ENCODE measurements around the gene MICU1.

Gene MICU1

DNA sequence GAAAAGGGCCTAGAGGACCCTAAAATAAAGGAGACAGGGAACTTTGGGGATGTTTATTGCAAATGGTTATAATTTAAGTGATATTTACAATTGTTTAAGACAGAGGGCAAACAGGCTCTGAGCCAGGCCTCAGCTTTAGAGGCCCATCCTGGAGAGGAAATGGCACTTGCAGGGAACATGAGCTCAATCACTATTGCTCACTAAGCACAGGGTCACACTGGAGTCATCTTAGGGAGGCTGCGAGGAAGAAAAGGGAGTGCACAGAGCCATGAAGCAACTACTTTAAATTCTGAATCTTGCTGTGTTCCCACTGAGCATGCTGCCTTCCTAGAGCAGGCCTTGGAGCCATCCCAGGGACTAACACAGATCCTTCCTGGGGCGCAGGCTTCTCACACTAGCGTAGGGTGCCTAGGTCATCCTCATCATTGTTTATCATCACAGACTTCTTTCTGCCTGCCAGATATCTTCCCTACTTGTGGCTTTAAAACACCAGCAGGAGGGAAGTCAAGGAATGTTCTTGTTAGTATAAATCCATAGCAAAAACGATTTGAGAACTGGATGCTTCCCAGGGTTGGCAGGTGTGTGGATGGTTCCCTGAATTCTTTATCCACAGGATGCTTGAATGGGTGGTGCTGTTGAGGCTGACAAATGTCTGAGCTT lies 258.4 kb downstream of the MICU1 start:
- H3K36me3 ChIP-seq (ENCODE audit: control insufficient read depth, insufficient read depth, low read length): no peaks in the 10 kb centered on the region
- H3K4me1 ChIP-seq (ENCODE audit: control insufficient read depth, insufficient read depth, low read length): peaks cover 20% of the 10 kb centered on the region
- no peak overlapping the region for H3K4me3 ChIP-seq (ENCODE audit: low read length)
- H3K27me3 ChIP-seq (ENCODE audit: control insufficient read depth, insufficient read depth, low read length): no peaks in the 10 kb centered on the region
- H3K9ac ChIP-seq (ENCODE audit: low read length): no peak overlapping the region
- no peaks in the 10 kb centered on the region for H3K9me3 ChIP-seq (ENCODE audit: control insufficient read depth, low read length)

GRCh38 chr10:72365106-72365895 lies 260.6 kb downstream of the MICU1 start:
- Histone ChIP-seq H3K9me3 (ENCODE audit: control insufficient read depth, low read length) (no peaks in the 10 kb centered on the region), H3K4me3 (ENCODE audit: low read length) (no peak overlapping the region), H3K27me3 (ENCODE audit: control insufficient read depth, insufficient read depth, low read length) (no peaks in the 10 kb centered on the region), H3K4me1 (ENCODE audit: control insufficient read depth, insufficient read depth, low read length) (peaks cover 15% of the 10 kb centered on the region), H3K9ac (ENCODE audit: low read length) (no peak overlapping the region), H3K36me3 (ENCODE audit: control insufficient read depth, insufficient read depth, low read length) (no peaks in the 10 kb centered on the region)

- Histone ChIP-seq H3K4me3 (ENCODE audit: low read length) (no peak overlapping the region), H3K4me1 (ENCODE audit: control insufficient read depth, insufficient read depth, low read length) (peaks cover 11% of the 10 kb centered on the region), H3K27me3 (ENCODE audit: control insufficient read depth, insufficient read depth, low read length) (no peaks in the 10 kb centered on the region), H3K36me3 (ENCODE audit: control insufficient read depth, insufficient read depth, low read length) (no peaks in the 10 kb centered on the region), H3K9me3 (ENCODE audit: control insufficient read depth, low read length) (no peaks in the 10 kb centered on the region), H3K9ac (ENCODE audit: low read length) (no peak overlapping the region)
Measured at GRCh38 chr10:72364239-72364777, 261.6 kb downstream of the MICU1 start.

DNA sequence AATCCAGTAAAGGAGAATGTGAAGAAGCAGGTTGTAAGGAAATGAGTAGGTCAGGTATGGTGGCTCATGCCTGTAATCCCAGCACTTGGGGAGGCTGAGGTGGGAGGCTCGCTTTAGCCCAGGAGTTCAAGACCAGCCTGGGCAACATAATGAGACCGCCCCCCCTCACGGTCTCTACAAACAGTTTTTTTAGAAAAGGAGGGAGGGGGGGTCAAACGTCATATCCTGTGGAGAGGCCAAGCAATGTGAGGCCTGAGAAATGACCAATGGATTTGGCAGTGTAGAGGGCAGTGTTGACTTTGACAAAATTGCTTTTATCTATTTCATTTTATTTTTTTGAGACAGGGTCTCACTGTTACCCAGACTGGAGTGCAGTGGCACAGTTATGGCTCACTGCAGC lies 268.9 kb downstream of the MICU1 start:
- no peaks in the 10 kb centered on the region for H3K27me3 ChIP-seq (ENCODE audit: control insufficient read depth, insufficient read depth, low read length)

DNA sequence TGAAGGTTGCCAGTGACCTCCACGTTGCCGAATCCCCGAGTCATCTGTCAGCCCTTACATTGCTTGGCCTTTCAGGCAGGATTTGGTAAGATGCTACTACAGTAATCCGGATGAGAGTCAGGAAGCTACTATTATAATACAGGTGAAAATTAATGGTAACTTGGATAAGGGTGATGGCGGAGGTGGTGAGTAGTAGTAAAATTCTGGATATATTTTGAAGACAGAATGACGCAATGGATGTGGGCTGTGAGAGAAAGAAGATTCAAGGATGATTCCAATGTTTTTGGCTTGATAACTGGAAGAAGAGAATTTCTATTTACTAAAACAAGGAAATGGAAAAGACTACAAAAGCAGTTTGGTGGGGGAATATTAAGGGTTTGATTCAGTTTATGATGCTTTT lies 269.8 kb downstream of the MICU1 start:
- no peaks in the 10 kb centered on the region for H3K36me3 ChIP-seq (ENCODE audit: control insufficient read depth, insufficient read depth, low read length)
- H3K27me3 ChIP-seq (ENCODE audit: control insufficient read depth, insufficient read depth, low read length): no peaks in the 10 kb centered on the region
- no peaks in the 10 kb centered on the region for H3K9me3 ChIP-seq (ENCODE audit: control insufficient read depth, low read length)

More for the DNA sequence above, 268.9 kb downstream of the MICU1 start:
- Histone ChIP-seq H3K36me3 (ENCODE audit: control insufficient read depth, insufficient read depth, low read length) (no peaks in the 10 kb centered on the region), H3K9ac (ENCODE audit: low read length) (no peak overlapping the region), H3K9me3 (ENCODE audit: control insufficient read depth, low read length) (no peaks in the 10 kb centered on the region), H3K4me1 (ENCODE audit: control insufficient read depth, insufficient read depth, low read length) (peaks cover 11% of the 10 kb centered on the region), H3K4me3 (ENCODE audit: low read length) (no peak overlapping the region)

GRCh38 chr10:72355214-72355555 lies 270.7 kb downstream of the MICU1 start:
- Histone ChIP-seq H3K4me3 (ENCODE audit: low read length) (peak overlapping the region; percentile 90), H3K4me1 (ENCODE audit: control insufficient read depth, insufficient read depth, low read length) (peaks cover 11% of the 10 kb centered on the region), H3K36me3 (ENCODE audit: control insufficient read depth, insufficient read depth, low read length) (peaks cover 7% of the 10 kb centered on the region), H3K27me3 (ENCODE audit: control insufficient read depth, insufficient read depth, low read length) (no peaks in the 10 kb centered on the region), H3K9ac (ENCODE audit: low read length) (peak overlapping the region; percentile 89), H3K9me3 (ENCODE audit: control insufficient read depth, low read length) (no peaks in the 10 kb centered on the region)

More for the DNA sequence above, 269.8 kb downstream of the MICU1 start:
- peaks cover 11% of the 10 kb centered on the region for H3K4me1 ChIP-seq (ENCODE audit: control insufficient read depth, insufficient read depth, low read length)
- no peak overlapping the region for H3K4me3 ChIP-seq (ENCODE audit: low read length)
- H3K9ac ChIP-seq (ENCODE audit: low read length): no peak overlapping the region

GRCh38 chr10:72354356-72355213 lies 271.3 kb downstream of the MICU1 start, which contains the start of gene DNAJB12:
DNAJB12 (minus strand) TSS chr10:72354919; CDS start chr10:72354897, 22 bp downstream.
- H3K9ac ChIP-seq (ENCODE audit: low read length): peak within 1 kb of the TSS; percentile 89
- H3K4me1 ChIP-seq (ENCODE audit: control insufficient read depth, insufficient read depth, low read length): peaks cover 11% of the 10 kb centered on the region
- H3K27me3 ChIP-seq (ENCODE audit: control insufficient read depth, insufficient read depth, low read length): no peaks in the 10 kb centered on the region
- peaks cover 7% of the 10 kb centered on the region for H3K36me3 ChIP-seq (ENCODE audit: control insufficient read depth, insufficient read depth, low read length)
- H3K9me3 ChIP-seq (ENCODE audit: control insufficient read depth, low read length): no peaks in the 10 kb centered on the region
- peak within 1 kb of the TSS; percentile 90 for H3K4me3 ChIP-seq (ENCODE audit: low read length)

GRCh38 chr10:72353965-72354355 lies 271.9 kb downstream of the MICU1 start:
- H3K9ac ChIP-seq (ENCODE audit: low read length): peak overlapping the region; percentile 89
- peak overlapping the region; percentile 90 for H3K4me3 ChIP-seq (ENCODE audit: low read length)
- no peaks in the 10 kb centered on the region for H3K27me3 ChIP-seq (ENCODE audit: control insufficient read depth, insufficient read depth, low read length)
- H3K4me1 ChIP-seq (ENCODE audit: control insufficient read depth, insufficient read depth, low read length): peaks cover 11% of the 10 kb centered on the region
- no peaks in the 10 kb centered on the region for H3K9me3 ChIP-seq (ENCODE audit: control insufficient read depth, low read length)
- peaks cover 8% of the 10 kb centered on the region for H3K36me3 ChIP-seq (ENCODE audit: control insufficient read depth, insufficient read depth, low read length)

- peaks cover 14% of the 10 kb centered on the region for H3K36me3 ChIP-seq (ENCODE audit: control insufficient read depth, insufficient read depth, low read length)
- H3K9ac ChIP-seq (ENCODE audit: low read length): peak overlapping the region; percentile 89
- H3K4me3 ChIP-seq (ENCODE audit: low read length): peak overlapping the region; percentile 90
- H3K4me1 ChIP-seq (ENCODE audit: control insufficient read depth, insufficient read depth, low read length): peaks cover 11% of the 10 kb centered on the region
- no peaks in the 10 kb centered on the region for H3K27me3 ChIP-seq (ENCODE audit: control insufficient read depth, insufficient read depth, low read length)
- H3K9me3 ChIP-seq (ENCODE audit: control insufficient read depth, low read length): no peaks in the 10 kb centered on the region
Measured at GRCh38 chr10:72353028-72353964, 272.6 kb downstream of the MICU1 start.

DNA sequence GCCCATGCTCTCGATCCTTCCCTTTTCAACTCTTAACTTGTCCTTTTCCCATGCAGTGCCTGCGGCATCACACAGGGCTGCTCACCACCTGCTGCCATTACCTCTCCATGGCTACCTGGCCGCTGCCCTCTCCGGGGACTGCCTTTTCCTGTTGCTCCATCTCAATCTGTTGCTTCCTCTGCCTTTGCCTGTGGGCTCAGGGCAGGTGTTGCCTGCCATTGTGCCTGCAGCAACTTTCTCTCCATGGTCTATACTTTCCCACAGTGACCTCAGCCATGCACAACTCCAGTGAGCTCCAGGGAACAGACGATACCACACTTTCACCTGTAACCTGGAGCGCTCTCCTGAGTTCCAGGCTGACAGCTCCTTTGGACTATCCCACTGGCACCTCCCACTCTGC lies 274.4 kb downstream of the MICU1 start:
- Histone ChIP-seq H3K27me3 (ENCODE audit: control insufficient read depth, insufficient read depth, low read length) (no peaks in the 10 kb centered on the region), H3K9ac (ENCODE audit: low read length) (no peak overlapping the region), H3K4me1 (ENCODE audit: control insufficient read depth, insufficient read depth, low read length) (peaks cover 11% of the 10 kb centered on the region), H3K9me3 (ENCODE audit: control insufficient read depth, low read length) (no peaks in the 10 kb centered on the region), H3K4me3 (ENCODE audit: low read length) (no peak overlapping the region), H3K36me3 (ENCODE audit: control insufficient read depth, insufficient read depth, low read length) (peaks cover 14% of the 10 kb centered on the region)

DNA sequence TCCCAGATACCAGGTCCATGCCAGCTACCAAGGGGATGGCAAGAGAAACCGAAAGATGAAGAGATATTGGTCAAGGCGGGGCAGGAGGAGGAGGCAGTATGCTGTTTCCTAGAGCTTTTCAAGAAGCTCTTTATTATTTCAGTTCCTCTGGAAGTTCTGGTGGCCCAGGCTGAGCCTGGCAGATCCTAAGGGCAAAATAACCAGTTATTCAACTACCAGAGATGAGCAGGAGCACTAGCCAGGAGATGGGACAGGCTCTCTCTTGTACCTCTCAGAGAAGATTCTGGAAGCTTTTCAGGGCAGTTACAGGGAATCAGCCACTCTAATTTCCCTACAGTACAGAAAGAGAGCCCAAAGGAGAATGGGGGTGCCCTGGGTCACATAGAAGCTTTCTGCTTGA lies 276.4 kb downstream of the MICU1 start:
- H3K9me3 ChIP-seq (ENCODE audit: control insufficient read depth, low read length): no peaks in the 10 kb centered on the region
- no peaks in the 10 kb centered on the region for H3K27me3 ChIP-seq (ENCODE audit: control insufficient read depth, insufficient read depth, low read length)
- H3K4me3 ChIP-seq (ENCODE audit: low read length): no peak overlapping the region
- peaks cover 14% of the 10 kb centered on the region for H3K36me3 ChIP-seq (ENCODE audit: control insufficient read depth, insufficient read depth, low read length)
- H3K4me1 ChIP-seq (ENCODE audit: control insufficient read depth, insufficient read depth, low read length): peaks cover 11% of the 10 kb centered on the region
- H3K9ac ChIP-seq (ENCODE audit: low read length): no peak overlapping the region
